Activated CD8-positive, alpha-beta memory T cell treated with anti-CD3 and anti-CD28 coated beads, Interleukin-2, amount 50 U/mL, for 48 hours (primary cell): ENCODE data around the gene PCGF1.
A peak's percentile ranks its signal among the peaks of the same experiment; 100 is the strongest.

ENCODE experiments used
- DNase-seq: peaks from one replicate; pipeline ENCODE4 v3.0.0-alpha.2; 2020

PCGF1 gene

DNA sequence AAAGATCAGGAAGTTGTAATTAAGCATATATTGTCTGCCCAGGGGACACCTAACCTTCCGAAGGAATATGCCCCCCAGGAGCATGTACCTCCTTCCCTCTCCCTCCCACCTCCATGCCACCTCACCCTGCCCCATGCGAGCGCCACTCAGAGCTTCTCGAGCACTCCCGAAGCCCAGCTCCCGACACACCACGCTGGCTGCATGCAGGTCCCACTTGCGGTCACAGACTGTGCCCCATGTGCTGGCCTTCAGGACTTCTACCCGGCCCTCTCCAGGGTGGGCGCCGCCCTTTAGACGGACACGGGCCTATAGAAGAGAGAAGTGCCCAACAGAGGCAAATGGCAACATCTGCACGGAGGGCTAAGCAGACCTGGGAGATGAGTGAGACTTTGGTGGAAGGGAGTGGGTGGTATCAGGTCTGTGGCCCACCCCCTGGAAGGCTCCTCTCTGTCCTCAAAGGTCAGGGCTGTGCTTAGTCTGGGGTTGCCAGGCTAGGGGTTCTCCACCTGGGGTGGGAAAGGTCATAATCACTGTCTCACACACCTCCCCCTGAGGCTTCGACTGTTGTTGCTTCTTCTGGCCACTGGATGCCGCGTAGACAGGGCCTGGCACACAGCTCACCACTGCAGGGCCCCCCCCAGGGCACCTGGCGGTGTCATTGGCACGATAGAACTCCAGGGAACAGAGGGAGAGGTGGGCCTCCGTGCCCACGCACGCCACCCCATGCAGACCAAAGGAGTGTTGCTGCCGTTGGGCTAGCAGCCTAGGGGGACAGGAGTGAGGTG, 28.9 kb upstream of the PCGF1 start:
- DNase-seq: no peak

DNA sequence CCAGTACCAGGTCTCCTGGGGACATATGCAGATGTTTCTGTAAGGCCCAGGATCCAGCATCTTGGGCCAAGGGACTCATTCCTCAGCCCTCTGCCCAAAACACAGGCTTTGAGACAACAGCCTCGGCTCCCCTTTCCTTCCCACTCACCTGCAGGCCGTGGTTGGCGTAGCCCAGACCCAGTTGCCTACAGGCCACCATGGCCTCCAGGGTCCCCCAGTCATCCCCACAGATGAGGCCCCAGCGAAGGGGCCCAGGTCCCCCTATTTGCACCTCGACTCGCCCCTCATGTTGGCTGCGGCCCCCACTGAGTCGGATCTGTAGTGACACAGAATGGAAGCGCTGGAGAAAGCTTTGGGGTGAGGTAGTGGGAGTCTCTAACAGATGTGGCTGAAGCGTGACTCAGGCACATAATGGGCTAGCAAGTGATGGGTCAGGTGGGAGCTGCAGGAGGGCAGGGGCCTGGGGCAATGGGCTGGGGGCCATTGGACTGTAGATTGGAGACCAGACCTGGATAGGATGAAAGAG, 28.0 kb upstream of the PCGF1 start:
- DNase-seq: no peak

DNA sequence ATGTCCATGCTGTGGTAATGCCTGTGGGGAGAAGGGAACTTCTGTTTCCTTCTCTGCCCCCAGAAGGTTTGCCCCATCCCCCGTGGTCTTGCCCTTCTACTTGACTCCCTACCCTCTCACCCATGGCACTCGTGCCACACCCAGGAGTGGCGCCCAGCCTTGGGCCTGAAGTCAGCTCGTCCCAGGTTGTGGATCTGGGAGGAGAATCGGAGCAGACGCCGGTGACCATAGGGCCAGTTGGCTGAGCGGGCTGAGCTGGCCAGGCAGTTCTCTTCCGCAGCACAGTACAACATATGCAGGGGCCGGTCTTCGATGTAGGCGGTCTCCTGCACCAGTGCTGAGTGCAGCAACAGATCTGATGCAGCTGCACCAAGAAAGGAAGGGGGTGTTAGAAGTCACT, 26.9 kb upstream of the PCGF1 start:
- DNase-seq: no peak

DNA sequence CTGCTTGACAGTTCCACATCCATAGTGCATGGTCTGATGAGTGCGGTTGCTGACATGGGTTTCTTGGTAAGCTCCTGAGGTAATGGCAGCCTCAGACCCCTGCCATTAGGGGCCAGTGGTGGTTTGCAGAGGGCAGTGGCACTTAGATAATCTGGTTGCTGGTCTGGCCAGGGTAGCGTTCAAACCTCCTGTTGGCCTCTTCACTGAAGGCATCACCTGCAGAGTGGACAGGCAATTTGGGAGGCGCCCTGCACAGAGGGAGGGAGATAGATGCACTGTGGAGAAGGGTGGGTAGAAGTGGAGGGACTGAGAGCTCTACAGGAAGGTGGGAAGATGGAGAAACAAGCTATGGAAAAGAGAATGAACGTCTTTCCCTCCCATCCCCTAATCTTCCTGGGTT, 26.0 kb upstream of the PCGF1 start:
- no peak for DNase-seq

DNA sequence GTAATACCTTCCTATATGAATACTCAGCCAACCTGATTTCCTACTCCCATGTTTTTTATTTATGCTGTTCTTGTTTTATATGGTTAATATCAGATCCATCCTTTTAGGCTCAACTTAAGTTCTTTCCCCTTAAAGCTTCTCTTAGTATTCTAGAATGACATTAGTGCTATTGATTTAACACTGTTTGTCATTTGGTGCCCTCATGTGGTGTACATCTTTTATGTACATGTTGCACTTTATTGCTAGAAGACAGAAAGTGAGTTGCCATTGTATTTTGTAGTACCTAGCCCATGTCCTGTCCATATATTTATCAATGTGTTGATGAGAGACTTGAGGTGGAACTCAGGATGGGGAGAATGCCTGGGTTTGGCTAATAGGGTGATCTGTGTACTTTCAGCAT, 24.7 kb upstream of the PCGF1 start:
- DNase-seq: no peak

DNA sequence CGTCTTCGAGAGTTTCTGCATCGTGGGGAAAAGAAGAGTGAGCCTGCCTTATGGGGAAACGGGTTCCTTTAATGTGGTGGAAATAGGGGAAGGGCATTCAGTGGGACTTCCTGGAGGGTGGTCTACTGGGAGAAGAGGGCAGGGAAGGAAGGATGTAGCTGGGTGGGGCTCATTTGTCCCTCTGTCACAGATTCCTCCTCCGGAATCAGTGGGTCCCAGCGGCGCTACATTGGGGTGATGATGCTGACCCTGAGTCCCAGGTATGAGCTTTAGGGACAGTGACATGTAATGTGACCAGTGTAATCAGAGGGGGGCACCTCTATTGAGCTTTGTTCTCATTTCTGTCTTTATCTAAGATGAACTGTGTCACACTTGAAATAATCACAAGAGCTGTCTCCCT, 24.2 kb upstream of the PCGF1 start:
- no peak for DNase-seq

DNA sequence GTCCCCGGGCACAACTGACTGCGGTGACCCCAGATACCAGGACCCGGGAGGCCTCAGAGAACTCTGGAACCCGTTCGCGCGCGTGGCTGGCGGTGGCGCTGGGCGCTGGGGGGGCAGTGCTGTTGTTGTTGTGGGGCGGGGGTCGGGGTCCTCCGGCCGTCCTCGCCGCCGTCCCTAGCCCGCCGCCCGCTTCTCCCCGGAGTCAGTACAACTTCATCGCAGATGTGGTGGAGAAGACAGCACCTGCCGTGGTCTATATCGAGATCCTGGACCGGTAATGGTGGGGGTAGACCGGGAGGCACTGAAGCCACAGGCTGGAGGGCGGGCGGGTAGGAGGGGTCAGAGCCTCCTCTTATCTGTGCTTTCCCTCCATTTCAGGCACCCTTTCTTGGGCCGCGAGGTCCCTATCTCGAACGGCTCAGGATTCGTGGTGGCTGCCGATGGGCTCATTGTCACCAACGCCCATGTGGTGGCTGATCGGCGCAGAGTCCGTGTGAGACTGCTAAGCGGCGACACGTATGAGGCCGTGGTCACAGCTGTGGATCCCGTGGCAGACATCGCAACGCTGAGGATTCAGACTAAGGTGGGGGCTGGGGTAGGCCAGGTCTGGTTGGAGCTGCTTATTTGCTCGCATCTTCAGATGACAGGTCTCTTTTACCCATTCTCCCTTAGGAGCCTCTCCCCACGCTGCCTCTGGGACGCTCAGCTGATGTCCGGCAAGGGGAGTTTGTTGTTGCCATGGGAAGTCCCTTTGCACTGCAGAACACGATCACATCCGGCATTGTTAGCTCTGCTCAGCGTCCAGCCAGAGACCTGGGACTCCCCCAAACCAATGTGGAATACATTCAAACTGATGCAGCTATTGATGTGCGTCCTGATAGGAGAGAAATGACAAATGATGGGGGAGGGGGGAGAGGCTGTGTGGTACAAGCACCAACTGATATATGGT, 23.0 kb upstream of the PCGF1 start:
- peak; percentile 72 for DNase-seq

DNA sequence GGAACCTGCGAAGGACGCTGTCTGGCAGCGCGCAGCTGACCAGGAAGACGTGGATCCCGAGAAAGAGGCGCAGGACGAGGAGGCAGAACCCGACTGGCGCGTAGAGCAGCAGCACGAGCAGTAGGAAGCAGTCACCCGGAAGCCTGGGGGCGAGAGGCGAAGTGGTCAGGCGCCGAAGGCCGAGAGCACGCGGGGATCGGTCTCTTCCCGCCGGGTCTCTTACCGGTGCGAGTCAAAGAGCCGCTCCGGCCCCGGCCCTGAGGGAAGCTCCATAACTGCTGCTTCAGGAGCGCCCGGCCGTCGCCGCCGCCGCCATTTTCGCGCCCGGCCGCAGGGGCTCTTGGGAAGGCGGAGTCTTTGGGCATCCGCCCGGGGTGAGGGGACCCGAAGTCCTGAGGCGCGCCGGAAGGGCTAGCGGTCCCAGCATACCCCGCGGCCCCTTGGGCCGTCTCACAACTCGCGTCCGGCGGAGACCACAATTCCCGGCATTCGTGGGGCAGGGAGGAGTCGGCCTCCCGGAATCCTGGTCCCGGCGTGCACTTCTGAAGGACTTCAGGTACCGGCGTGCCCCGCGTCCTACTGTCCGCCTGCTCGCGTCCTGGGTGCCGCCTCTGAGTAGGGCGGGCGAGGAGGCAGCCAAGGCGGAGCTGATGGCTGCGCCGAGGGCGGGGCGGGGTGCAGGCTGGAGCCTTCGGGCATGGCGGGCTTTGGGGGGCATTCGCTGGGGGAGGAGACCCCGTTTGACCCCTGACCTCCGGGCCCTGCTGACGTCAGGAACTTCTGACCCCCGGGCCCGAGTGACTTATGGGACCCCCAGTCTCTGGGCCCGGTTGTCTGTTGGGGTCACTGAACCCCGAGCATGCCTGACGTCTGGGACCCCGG, 22.1 kb upstream of the PCGF1 start, which contains the start of the genes AUP1 and HTRA2:
AUP1 (minus strand) TSS at position 350 of the 882 bp plus-strand sequence; CDS start at position 273, 77 bp downstream.
HTRA2 (plus strand) TSS at position 577 of the 882 bp plus-strand sequence; CDS start at position 651, 74 bp downstream.
- peak; percentile 95 for DNase-seq

DNA sequence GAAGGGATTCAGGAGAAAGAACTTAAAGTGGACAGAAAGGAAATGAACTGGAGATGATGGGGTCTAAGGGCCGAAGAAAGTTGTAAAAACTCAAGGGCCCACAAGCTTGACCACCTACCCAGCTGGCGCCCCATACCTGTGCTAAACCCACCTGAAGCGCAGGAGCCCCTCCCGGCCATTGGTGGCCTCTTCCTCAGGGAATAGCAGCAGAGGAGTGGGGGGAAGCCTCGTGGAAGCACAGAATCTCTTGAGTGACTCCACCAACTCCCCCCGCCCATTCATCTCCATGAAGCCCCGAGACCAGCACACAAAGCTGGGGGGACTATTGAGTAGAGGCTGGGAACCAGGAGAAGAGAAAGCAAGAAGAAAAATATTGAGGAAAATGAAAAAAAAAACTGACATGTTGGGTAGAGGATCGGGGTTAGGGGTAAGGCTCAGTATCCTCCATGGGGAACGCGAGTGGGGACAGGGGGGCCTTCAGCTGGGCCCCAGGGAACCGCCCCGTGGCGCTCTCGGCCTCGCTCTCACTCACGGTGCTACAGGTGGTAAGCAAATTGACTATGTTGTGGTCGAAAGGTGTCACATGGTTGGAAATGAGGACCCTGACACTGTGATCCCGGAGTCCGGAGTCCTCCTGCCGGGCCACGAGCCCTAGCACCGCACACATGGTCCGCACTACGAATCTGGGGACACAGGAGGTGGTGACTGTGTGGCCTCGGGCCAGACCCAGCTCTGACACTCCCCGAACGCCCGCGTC, 21.3 kb upstream of the PCGF1 start:
- no peak for DNase-seq

DNA sequence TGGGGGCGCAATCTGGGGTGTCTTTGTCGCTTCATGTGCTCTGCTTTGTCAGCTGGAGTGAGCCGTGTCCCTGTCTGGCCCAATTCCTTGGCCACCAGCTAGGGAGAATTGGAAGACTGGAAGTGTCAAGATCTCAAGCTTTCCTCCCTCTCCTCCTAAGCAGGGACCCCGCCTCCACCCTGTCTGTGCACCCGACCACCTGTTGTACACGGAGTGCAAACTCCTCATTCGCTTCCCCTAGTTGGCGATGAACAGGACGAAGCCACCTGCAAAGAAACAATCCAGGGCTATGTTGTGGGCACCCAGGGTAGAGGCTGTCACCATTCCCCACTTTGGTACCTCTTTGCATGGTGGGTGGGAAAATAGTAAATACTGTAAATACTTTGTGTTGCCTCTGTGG, 20.2 kb upstream of the PCGF1 start:
- DNase-seq: no peak

DNA sequence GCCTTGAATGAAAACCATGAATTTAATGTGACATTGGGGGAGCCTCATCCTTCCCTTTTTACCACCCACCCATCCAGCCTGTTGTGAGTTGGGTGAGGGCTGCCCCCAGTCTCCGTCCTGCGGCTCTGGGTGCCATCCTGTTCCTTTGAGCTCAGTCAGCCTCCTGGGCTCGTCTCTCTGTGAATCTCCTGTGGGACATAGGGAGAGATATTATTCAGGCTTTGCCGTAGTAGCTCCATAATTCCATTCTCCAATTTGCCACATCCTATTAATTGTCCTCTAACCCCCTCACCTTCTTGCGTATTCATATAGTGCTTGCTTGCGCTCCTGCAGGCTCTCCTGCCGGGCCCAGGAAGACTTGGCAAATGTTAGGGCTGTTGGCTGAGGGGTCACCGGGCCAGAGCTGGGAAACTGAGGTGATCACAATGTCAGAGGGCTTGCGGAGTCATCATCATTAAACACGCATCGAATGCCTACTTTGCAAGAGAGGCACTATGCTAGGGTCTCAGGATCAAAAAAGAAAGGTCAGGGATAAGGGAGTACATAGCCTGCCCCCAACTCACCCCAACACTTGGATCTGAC, 19.2 kb upstream of the PCGF1 start:
- DNase-seq: no peak

DNA sequence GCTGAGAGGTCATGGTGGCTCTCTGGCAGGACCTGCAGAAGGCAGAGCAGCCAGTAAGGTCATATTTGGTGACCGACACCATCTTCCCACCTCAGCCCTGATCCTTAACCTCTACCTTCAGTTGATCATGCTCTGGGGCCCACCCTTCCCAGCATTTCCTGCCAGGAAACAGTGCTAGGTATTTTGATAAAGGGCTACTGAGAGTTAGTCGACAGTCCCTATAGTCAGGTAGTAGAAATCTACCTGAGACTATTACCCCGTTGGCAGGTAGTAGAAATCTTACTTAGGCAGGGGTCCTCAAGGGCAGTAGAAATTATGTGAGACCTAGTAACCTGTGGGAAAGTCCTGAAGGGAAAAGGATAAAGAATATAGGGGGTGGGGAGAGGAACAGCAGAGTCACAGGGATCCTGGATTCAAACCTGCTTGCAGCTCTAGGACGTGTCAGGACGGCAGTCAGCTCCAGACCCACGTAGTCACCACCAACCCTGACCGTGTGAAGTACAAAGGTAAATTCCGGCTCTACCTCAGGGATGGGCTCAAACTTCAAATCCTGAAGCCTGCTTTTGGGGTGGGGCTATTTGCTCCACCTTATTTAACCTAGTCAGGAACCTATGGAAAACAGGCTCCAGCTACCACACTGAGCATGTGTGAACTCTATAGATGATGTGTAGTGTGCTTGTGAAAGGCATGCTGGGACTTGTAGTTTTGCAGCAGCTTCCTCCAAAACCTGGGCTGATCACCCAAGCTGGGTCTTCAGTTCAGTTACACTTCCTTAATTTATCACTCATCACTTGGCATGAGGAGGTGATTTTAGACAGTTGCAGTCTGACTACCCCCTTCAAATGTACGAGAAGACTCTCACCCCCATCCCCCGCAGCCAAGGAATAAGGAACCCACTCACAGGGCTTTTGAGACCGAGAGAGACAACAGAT, 18.5 kb upstream of the PCGF1 start, which contains the start of gene DQX1:
DQX1 (minus strand) TSS at position 515 of the 932 bp plus-strand sequence; CDS start at position 13, 502 bp downstream.
- no peak for DNase-seq

DNA sequence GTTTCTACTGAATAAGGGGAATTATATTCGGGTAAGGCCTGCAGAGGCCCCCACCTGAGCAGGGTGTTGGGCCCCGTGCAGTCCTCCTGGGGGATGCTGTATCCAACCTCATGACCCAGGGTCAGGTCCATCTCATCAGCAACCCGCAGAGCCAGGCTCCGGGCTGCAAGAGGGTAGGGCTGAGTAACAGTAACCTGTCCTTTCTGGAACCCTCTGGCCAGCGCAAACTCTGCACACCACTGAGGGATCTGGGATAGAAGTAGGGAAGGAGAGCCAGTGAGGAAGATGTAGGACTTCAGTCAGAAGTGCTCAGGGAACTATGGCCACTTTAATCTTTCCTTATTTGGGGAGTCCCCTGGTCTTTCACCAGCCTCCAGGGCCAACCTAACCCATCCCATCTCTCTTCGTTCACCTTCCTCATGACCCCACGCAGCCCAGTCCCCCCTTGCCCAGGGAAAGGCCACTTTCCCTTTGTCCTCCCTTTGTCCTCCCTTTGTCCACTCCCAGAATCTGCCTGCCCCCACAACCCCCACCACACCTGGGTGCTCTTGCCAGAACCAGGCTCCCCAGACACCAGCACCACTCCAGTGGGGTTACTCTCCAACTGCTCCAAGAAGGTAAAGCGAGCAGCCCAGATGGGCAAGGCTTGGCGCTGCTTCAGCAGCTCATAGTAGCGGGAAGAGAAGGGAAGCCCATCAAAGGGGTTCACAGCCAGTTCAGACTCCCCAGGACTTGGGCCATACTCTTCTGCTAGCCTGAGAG, 17.6 kb upstream of the PCGF1 start:
- no peak for DNase-seq

DNA sequence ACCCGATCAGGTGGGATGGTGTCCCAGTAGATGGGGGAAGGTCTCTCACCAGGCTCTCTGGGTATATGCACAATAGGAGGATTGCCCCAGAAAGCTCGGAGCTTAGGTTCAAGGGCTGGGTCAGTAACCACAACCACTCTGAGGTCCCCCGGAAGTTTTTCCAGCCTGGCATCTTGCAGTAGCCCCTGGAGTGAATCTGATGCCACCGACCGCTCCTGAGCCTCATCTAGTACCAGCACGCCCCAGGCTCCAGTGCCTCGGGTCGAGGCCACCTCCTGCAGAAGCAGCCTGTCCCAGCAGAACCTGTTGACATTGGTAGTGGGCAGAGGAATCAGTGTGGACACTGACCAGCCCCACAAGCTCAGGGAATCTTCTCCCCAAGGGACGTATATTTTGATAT, 16.5 kb upstream of the PCGF1 start:
- no peak for DNase-seq

DNA sequence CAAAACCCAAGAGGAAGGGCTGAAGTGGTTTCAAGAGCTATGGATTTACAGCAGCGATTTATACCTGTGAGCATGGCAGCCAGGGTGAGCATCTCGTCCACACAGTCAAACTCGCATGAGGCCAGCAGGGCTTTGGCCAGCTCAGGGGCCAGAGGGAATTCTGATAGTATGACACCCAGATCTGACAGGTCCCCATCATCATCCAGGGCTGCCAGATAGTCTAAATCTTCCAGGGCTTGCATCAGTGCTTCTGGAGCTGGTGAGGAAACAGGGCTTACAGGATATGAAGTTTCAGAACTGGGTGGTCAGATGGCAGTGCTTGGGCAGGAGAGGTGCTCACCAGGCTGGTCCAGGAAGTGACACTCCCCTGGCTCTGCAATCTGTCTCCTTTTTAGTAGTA, 15.0 kb upstream of the PCGF1 start:
- no peak for DNase-seq

DNA sequence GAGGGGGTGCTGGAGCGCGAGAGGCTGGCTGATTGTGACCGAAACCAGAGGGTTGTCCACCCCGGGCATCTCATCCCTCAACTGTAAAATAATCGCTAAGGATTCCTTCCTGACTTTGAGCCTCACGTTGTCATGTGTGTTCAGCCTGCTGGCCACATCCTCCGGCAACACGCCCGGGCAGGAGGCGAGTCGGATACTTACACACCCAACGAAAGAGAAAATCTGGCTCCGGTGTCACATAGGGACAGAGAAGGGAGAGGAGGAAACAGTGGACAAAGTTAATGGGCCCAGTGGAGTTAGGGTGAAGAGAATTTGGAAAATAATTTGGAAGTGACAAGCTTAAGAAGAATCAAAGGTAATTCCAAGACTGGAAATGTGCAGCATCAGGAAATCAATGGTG, 9.2 kb upstream of the PCGF1 start:
- no peak for DNase-seq

DNA sequence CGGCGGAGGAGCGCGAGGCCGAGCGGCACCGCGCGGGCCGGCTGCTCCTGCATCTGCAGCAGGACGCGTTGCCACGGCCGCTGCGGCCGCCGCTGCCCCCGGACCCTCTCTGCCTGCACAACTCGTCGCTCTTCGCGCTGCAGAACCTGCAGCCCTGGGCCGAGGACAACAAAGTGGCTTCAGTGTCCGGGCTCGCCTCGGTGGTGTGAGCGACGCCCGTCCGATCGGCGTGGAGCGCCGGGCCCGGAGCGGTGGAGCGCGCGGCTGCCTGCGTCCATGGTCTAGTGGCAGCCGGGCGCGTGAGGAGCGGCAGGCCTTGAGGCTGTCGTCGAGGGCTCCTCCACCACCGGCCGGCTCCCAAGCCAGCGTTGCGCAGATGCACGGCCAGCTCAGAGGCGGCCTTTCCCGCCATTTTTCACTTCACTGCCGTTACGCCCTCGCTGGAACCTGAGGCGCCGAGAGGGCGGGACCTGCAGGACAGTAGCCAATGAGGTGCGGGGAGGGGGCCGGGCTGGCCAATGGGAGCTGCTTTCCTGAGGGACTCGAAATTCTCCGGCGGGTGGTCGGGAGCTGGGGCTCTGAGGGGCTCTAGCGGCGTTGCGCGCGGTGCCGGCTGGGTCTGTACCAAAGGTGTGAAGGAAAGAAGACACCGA, 8.6 kb upstream of the PCGF1 start:
- DNase-seq: peak; percentile 85

DNA sequence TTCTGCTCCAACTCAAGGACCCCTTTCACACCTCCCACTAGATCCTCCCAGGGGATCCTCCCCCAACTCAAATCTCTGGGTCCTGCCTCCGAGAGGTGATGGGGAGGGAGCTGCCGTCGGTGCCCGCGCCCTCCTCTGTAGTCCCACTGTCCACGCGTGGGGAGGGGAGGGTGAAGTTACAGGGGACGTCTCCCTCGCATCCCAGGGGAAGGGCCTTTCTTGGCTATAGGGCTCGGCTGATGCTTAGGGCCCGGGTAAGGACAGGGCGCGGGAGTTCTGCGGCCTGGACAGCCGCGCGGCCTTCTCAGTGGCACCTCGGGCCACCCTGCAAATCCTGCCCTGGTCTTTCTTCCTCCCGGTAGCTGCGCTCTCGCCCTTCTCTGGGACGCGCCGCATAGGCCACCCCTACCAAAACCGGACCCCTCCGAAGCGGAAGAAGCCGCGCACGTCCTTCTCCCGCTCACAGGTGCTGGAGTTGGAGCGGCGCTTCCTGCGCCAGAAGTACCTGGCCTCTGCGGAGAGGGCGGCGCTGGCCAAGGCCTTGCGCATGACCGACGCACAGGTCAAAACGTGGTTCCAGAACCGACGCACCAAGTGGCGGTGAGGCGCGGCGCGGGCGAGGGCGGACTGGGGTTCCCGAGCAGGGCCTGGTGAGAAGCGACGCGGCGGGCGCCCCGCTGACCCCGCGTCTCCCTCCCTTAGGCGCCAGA, 7.9 kb upstream of the PCGF1 start:
- no peak for DNase-seq
